GM19240 (cell line): Measurements from ENCODE around the gene CIB4.

Experiments
- DNase-seq: peaks from one replicate; pipeline ENCODE4 v3.0.0; 2011; ENCODE audit warnings: low spot score; ENCODE audit not compliant: insufficient read length

CIB4 gene

DNA sequence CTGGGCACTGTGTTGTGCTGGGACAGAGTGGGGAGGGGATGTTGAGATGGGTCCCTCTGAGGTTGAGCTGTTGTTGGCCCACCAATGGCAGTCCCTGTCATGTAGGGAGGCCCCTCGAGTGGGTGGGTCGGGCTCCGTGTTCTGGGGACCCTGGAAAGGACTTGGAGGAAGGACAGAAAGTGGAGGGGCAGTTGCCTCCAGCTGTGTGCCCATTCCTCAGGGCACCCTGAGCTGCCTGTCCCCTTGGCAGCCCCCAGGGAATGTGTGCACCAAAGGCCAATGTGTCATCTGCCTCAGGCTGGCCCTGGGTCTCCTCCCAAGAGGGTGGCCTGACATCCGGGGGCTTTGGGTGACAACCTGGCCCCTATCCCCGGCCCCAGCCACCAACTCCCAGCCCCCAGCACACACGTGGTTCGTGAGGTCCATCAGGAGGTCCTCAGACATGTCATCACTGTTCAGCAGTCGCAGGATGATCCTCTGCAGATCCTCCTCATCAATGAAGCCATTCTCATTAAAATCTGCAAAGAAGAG is 57.7 kb downstream of the CIB4 start:
- DNase-seq: no peak

DNA sequence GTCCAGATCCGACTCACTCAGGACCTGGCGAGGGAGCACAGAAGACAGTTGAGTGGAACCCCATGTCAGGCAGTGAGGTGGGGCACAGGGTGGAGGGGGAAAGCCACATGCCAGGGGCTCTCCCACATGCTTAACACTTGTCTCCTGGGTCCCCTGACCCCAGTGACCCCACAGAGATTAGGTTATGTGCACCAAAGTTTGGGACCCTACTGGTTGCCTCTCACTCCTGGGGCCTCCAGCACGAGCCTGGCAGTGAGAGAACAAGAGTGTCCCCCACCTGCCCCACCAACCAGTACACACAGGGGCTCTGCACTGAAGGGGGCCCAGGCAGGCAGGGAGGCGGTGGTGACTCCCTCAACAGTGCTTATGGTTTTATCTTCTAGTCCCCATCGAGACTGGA is 58.3 kb downstream of the CIB4 start:
- no peak for DNase-seq

DNA sequence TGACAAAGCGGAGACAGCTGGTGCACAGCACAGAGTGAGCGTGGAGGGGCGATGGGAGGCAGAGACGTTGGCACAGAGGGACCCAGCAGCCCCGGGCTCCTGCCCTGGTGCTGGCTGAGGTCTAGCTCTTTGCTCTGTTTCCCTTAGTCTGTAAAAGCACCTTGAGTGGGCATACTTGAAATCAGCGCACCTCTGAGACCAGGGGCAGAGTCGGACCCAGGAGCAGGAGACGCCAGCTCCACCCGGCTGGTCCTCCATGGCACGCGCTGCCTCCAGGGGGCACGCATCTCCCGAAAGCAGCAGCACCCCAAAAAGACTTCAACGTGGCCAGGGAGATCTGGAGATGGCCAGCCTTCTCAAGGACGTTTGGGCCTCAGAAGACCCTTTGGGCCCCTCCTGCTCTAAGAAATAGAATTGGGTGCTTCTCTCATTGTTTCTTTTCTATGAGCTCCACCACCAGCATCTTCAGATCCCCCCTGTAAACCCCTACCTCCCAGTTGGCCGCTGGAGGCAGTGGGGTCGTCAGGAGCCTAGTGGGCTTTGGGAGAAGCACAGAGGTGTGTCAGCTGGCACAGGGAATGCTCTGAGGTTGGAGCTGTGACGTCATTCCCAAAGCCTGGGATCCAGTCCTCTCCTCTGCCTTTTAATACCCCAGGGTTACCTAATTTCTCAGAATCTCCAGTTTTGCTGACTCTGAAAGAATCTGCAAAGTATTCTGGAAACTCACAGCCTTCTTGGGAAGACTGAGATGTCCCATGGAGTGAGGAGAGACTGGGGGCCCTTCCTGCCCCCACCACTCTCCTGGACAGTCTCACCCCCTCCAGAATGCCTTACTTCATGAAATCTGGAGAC is 58.9 kb downstream of the CIB4 start:
- DNase-seq: no peak

DNA sequence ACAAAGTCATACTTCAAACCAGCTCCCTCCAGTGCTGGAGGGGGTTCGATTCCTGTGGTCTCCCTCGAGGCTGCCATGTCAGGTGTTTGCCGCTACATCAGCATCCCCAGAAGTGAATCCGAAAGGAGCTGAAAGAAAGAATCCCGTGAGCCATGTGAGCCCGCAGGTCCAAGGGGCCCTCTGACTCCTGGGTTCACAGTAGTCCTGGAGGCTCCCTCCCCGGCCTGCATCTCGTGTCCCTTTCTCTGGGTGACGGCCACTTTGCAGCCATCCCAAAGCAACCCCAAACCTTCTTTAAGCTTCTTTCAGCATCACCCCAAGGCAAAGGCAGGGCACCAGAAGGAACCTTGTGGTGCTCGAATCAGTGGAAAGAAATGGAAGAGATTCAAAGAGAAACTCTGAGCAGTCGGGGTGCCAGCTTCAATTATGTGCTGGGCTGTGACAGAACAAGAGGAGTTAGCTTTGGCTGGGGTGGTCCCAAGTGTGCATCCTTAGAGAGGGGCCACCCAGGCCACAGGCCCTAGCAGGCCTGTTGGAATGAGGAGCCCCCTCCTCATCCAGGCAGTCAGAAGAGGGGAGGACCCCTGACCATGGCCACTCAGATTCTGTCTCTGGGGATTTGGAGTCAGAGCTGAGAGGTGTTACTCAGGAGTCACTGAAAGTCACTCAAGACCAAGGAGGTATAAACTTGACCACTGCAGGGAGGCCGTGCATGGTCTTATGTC is 59.7 kb downstream of the CIB4 start:
- no peak for DNase-seq

- DNase-seq: no peak
Observed at GRCh38 chr2:26580751-26581150, 60.4 kb downstream of the CIB4 start.

GRCh38 chr2:26580151-26580550 is 61.0 kb downstream of the CIB4 start:
- no peak for DNase-seq

DNA sequence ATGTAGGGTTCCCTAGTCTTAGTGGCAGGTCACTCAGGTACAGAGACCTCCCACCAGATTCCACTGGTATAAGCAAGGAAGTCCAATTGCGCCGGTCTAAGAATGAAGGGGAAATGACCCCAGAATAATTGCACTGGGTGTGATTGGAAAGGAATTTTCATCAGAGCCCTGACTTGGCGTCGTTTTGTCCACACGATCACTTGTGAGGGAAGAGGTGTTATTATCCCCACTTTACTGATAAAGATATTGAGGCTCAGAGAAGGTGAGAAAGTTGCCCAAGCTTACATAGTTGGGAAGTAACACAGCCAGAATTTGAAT is 61.5 kb downstream of the CIB4 start:
- DNase-seq: no peak

GRCh38 chr2:26579025-26579722 is 62.0 kb downstream of the CIB4 start:
- DNase-seq: no peak

GRCh38 chr2:26578581-26578980 is 62.6 kb downstream of the CIB4 start:
- DNase-seq: no peak

DNA sequence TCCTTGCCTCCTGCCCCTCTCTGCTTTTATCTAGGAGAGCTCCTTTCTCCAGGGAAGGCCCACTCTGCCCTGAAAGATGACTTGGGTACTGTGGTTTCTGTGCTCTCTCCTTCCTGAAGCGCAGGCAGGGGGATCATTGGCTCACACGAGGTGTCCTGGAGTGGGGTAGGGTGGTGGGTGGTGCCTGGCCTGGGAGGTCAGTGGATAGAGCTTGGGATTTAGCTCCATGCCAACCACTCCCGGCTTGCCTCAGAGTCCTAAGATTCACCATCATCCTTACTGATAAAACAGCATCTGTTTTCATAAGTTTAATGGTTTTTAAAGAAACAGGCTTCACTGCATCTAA is 63.1 kb downstream of the CIB4 start:
- no peak for DNase-seq

DNA sequence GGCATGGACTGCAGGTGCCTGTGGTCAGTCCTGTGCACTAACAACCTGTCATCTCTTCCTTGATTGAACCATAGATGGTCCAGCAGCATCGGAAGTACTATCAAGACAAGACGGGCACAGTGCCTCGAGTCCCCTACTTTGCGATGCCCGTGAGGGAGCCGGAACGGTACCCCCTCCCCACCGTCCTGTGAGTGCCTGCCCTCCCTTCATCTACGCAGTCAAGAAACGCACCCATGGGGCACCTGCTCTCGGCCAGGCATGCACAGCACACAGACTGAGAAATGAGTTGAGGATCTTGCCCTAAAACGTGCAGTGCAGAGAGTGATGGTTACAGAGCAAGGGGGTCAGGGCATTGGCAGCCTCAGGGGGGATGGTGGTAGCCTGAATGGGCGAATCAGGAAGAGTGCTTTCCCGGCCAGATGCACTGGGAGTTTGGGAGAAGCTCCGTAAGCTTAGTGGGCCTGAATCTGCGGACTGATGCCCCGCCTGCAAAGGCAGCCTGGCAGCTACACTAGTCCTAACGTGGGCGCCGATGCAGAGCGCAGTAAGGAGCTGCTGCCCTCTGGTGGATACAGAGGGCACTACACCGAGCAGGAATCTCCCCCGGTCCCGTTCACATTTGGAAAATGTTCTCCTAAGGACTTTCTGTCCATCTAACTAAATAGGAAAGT is 63.6 kb downstream of the CIB4 start:
- peak; percentile 88 for DNase-seq

GRCh38 chr2:26576565-26577441 is 64.4 kb downstream of the CIB4 start:
- DNase-seq: no peak

- DNase-seq: no peak
Observed at GRCh38 chr2:26575836-26576564, 65.2 kb downstream of the CIB4 start.

- no peak for DNase-seq
Observed at GRCh38 chr2:26574900-26575560, 66.1 kb downstream of the CIB4 start.

GRCh38 chr2:26574066-26574899 is 66.9 kb downstream of the CIB4 start:
- DNase-seq: no peak

DNA sequence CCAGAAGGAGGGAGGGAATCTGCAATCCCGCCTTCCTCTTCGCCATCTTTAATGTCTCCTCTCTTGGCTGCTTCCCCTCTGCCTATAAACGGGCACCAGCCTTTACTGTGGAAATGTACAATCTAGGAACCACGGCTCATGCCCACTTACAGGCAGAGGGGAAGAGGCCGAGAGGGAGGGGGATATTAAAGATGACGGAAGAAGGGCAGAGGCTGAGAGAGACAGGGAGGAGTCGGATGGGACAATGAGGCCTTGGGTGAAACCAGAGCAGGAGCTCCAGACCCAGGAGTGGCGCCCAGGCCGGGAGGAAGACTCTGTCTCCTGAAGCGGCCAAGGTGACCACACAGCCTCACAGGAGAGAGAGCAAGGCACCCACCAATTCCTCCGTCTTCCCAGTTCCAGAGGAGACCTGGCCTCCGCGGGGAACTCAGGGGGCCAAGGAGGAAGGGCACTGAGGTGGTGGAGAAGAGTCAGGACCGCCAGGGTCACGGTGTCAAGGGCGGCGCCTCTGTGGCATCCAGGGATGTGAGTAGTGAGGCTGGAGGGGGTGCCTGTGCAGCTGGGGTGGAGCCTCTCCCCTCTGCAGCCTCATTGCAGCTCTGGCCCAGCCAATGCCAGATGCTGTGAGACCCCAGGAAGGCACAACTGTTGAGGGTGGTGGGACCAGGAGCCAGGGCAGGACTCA is 67.8 kb downstream of the CIB4 start:
- no peak for DNase-seq

- no peak for DNase-seq
Observed at GRCh38 chr2:26572591-26572990, 68.6 kb downstream of the CIB4 start.

- DNase-seq: no peak
Observed at GRCh38 chr2:26571316-26571715, 69.8 kb downstream of the CIB4 start.
